Tibial nerve (tissue), 4 donors: ENCODE data around the gene CXCR5. TPM values are rescaled to one million over a fixed set of nuclear protein-coding genes. Genes with fewer than 3 reads are reported as not detected.

Source experiments
- DNase-seq, 2 donors: peaks; one replicate each; pipeline ENCODE4 v3.0.0-alpha.2; 2019; ENCODE audit warnings: low spot score in 2 of 2
- H3K27ac ChIP-seq, 4 donors: fragments of 200-600 bp; sonication (generic) in 3 of 4; one replicate each; pipeline ENCODE4 v1.5.1; 2017 to 2019; ENCODE audit warnings: mild to moderate bottlenecking in 1 of 4
- H3K27me3 ChIP-seq, 2 donors: fragments of 200-600 bp; sonication (generic) in 1 of 2; one replicate each; pipeline versions ENCODE4 v1.5.1 to v1.6.0; 2017 to 2019
- H3K36me3 ChIP-seq, 3 donors: fragments of 200-600 bp; sonication (generic); one replicate each; pipeline ENCODE4 v1.5.1; 2018 to 2019
- H3K4me1 ChIP-seq, 4 donors: fragments of 200-600 bp; sonication (generic) in 3 of 4; one replicate each; pipeline ENCODE4 v1.5.1; 2017 to 2019
- H3K4me3 ChIP-seq, 4 donors: fragments of 200-600 bp; sonication (generic) in 3 of 4; one replicate each; pipeline ENCODE4 v1.5.1; 2017 to 2019; ENCODE audit warnings: mild to moderate bottlenecking in 1 of 4, moderate library complexity in 1 of 4
- H3K9me3 ChIP-seq, 4 donors: fragments of 200-600 bp; sonication (generic) in 3 of 4; one replicate each; pipeline ENCODE4 v1.5.1; 2017 to 2019
- CTCF ChIP-seq, 5 experiments: fragments of 200-600 bp in 3 of 5; fragments of 450-650 bp in 2 of 5; sonication (generic) in 3 of 5; IDR thresholded peaks; one replicate each; pipeline ENCODE4 v1.5.1; 2016 to 2019; ENCODE audit warnings: antibody characterized with exemption in 5 of 5, mild to moderate bottlenecking in 3 of 5, moderate library complexity in 2 of 5
- EP300 ChIP-seq, 2 donors: sonication (generic); formaldehyde crosslinking; IDR thresholded peaks; one replicate each; pipeline ENCODE4 v1.6.1; 2017; ENCODE audit warnings: antibody characterized with exemption in 2 of 2, mild to moderate bottlenecking in 1 of 2
- POLR2A ChIP-seq, 2 donors: fragments of 450-650 bp; IDR thresholded peaks; one replicate each; pipeline ENCODE4 v1.6.1; 2017; ENCODE audit warnings: antibody characterized with exemption in 2 of 2, mild to moderate bottlenecking in 2 of 2, moderate library complexity in 2 of 2
- WGBS, 2 donors: methylation state at CpG; one replicate each; pipeline ENCODE4 v1.1.5; 2018; 5-methylcytosine and 5-hydroxymethylcytosine counted together
- small RNA-seq: library from RNA; depleted of rRNA; stranded (forward); fragments of <200 nt; gene quantifications from one replicate; pipeline ENCODE3, GENCODE V24; 2016
- total RNA-seq, 4 donors: library from RNA; depleted of rRNA; stranded (reverse); fragments of >200 nt; gene quantifications; one replicate each; pipeline ENCODE4 v1.1.0, GENCODE V29; 2016

The CXCR5 gene
- total RNA-seq, 4 donors from 2014 or later, result not detected

DNA sequence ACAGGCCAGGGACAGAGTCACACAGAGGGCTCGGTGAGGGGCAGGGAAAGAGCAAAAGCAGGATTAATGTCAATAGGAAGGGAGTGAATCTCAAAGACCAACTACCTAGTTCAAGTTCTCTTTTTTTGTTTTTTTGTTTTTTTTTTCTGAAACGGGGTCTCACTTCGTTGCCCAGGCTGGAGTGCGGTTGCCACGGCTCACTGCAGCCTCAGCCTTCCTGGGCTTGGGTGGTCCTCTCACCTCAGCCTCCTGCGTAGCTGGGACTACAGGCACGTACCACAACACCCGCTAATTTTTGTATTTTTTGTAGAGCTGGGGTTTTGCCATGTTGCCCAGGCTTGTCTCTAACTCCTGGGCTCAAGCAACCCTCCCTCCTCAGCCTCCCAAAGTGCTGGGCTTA lies 51.7 kb downstream of the CXCR5 start:
- Histone ChIP-seq H3K27me3 (no peaks in the 10 kb centered on the region), H3K36me3 (no peaks in the 10 kb centered on the region), H3K27ac (no peak overlapping the region), H3K4me3 (no peak overlapping the region), H3K9me3 (no peaks in the 10 kb centered on the region), H3K4me1 (peaks cover 0 to 12% (median 3%) of the 10 kb centered on the region in 4 donors)
- WGBS, 2 donors, result 82 to 85% methylated on average over 8 of the region's 8 CpGs
- DNase-seq, result no peak
- TF ChIP-seq POLR2A (IDR thresholded peaks at IDR 0.05), result no peak
- no peak for TF ChIP-seq CTCF (IDR thresholded peaks at IDR 0.05)
- no peak for TF ChIP-seq EP300 (IDR thresholded peaks at IDR 0.05)

DNA sequence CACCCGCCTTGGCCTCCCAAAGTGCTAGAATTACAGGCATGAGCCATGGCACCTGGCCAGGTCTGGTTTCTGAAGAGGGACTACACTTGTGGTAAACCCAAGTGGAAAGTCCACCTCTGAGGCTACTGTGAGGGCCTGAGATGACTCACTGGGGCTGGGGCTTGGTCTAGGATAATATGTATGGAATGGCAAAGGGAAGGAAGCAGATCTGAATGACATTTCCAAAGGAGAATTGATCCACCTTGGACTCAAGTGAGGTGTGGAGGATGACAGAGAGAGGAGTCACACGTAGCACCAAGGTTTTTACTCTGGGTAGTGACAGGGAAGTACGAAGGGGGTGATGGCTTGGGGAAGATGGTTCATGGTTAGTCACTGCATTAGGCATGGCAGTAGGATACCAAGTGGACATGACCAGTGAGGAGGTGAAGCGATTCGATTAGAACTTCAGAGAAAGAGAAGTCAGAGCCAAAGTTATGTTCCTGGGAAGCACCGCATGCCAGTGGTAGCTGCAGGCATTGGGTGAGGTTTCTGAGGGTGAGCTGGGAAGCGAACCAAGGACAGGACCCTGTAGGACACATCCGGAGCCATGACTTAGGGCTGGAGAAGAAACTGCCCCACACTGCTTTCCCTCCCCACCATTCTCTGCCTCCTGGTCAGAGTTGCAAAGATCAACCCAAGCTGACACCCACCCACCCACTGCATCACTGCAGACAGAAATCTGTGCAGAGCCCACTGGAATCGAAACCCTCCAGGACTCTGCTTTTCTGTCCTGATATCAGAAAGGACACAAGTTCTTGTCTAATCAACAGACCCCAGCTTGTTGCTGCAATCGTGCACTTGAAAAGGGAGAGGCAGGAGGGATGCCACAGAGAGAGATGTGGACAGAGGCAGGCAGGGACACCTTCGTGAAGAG lies 55.1 kb downstream of the CXCR5 start:
- TF ChIP-seq EP300 (IDR thresholded peaks at IDR 0.05) (no peak), POLR2A (IDR thresholded peaks at IDR 0.05) (no peak), CTCF (IDR thresholded peaks at IDR 0.05) (no peak)
- Histone ChIP-seq H3K4me1 (no peaks in the 10 kb centered on the region), H3K36me3 (no peaks in the 10 kb centered on the region), H3K27me3 (no peaks in the 10 kb centered on the region), H3K27ac (no peak overlapping the region), H3K4me3 (no peak overlapping the region), H3K9me3 (no peaks in the 10 kb centered on the region)
- no peak for DNase-seq
- WGBS, 2 donors, result 71% methylated on average over 11 of the region's 11 CpGs

GRCh38 chr11:118939404-118939915 lies 55.8 kb downstream of the CXCR5 start:
- Histone ChIP-seq H3K4me1 (no peaks in the 10 kb centered on the region), H3K27me3 (no peaks in the 10 kb centered on the region), H3K4me3 (no peak overlapping the region), H3K9me3 (no peaks in the 10 kb centered on the region), H3K27ac (no peak overlapping the region), H3K36me3 (no peaks in the 10 kb centered on the region)
- no peak for DNase-seq
- WGBS, 2 donors, result 54 to 66% methylated on average over 8 of the region's 8 CpGs
- no peak for TF ChIP-seq EP300 (IDR thresholded peaks at IDR 0.05)

DNA sequence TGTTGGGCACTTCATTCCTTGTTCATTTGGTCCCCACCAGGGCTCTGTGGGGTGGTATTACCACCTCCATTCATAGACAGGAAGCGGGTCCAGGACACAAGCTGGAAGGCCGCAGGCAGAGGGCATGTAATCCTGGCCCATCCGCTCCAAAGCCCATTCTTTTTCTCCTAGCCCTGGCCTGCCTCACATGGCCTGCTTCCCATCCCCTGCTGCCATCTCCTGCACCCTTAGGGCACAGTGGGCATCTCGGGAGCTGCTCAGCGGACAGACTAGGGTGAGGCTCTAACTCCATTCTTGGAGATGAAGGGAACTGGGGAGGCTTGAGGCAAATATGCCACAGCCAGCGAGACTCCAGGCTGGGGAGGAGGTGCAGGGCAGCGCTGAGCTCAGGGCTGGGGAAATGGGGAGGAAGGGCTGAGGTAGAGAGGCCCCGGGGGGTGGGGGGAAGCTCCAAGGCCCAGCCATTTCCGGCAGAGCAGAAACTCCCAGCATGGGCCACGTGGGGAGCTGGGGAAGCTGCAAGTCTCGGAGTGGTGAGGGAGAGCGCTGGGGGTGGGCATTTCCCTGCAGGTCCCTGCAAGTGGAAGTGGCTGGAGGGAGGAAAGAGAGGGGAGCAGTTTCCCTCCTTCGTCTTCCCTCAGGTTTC lies 56.4 kb downstream of the CXCR5 start:
- no peak overlapping the region for H3K27ac ChIP-seq
- TF ChIP-seq POLR2A (IDR thresholded peaks at IDR 0.05) (no peak), EP300 (IDR thresholded peaks at IDR 0.05) (no peak), CTCF (IDR thresholded peaks at IDR 0.05) (no peak)
- no peaks in the 10 kb centered on the region for H3K36me3 ChIP-seq
- no peaks in the 10 kb centered on the region for H3K9me3 ChIP-seq
- H3K4me3 ChIP-seq, result no peak overlapping the region
- 40 to 44% methylated on average over 13 of the region's 13 CpGs for WGBS, 2 donors
- H3K4me1 ChIP-seq, result no peaks in the 10 kb centered on the region
- H3K27me3 ChIP-seq, result no peaks in the 10 kb centered on the region
- no peak for DNase-seq

- TF ChIP-seq EP300 (IDR thresholded peaks at IDR 0.05) (no peak), POLR2A (IDR thresholded peaks at IDR 0.05) (no peak), CTCF (IDR thresholded peaks at IDR 0.05) (no peak)
- Histone ChIP-seq H3K27me3 (peaks cover 0 to 8% of the 10 kb centered on the region in 2 donors), H3K9me3 (no peaks in the 10 kb centered on the region), H3K4me3 (no peak overlapping the region), H3K4me1 (no peaks in the 10 kb centered on the region), H3K27ac (no peak overlapping the region), H3K36me3 (no peaks in the 10 kb centered on the region)
- WGBS, 2 donors, result 25 to 26% methylated on average over 2 of the region's 2 CpGs
- DNase-seq, result no peak
Measured at GRCh38 chr11:118947091-118947490, 63.4 kb downstream of the CXCR5 start.

Small RNA genes lying within 50 kb of the gene (small RNA-seq; reads per million reads assigned to genes)
- gene MIR4492 (not detected), gene RF00019 (not detected), gene RN7SL688P (not detected)

Other genes starting within 250 kb of the CXCR5 start
- not detected for gene TREH, start 204.2 kb upstream of the CXCR5 start, total RNA-seq
- 100 to 1,000 TPM in 3 of 4 donors, 10 to 100 TPM in 1; 75.6 to 108 (median 107) TPM for gene DDX6, start 92.7 kb upstream of the CXCR5 start, total RNA-seq
- gene BCL9L, start 42.0 kb downstream of the CXCR5 start, total RNA-seq, result 10 to 100 TPM; 15.7 to 36.0 (median 28.5) TPM
- gene UPK2, start 72.4 kb downstream of the CXCR5 start, total RNA-seq, result not detected
- not detected for gene FOXR1, start 87.9 kb downstream of the CXCR5 start, total RNA-seq
- gene CENATAC, start 114.2 kb downstream of the CXCR5 start, total RNA-seq, result 100 to 1,000 TPM in 1 of 4 donors, 10 to 100 TPM in 3; 77.3 to 158 (median 88.0) TPM
- gene RPS25, start 134.5 kb downstream of the CXCR5 start, total RNA-seq, result 1,000 to 10,000 TPM; 1,034 to 1,871 (median 1,524) TPM
- gene TRAPPC4, start 134.9 kb downstream of the CXCR5 start, total RNA-seq, result 10 to 100 TPM; 64.7 to 92.0 (median 81.8) TPM
- 10 to 100 TPM; 24.6 to 32.2 (median 29.2) TPM for gene SLC37A4, start 147.0 kb downstream of the CXCR5 start, total RNA-seq
- gene HYOU1, start 173.3 kb downstream of the CXCR5 start, total RNA-seq, result 100 to 1,000 TPM in 1 of 4 donors, 10 to 100 TPM in 3; 78.1 to 102 (median 91.3) TPM
- 10 to 100 TPM; 25.8 to 54.9 (median 37.1) TPM for gene VPS11, start 183.9 kb downstream of the CXCR5 start, total RNA-seq
- gene HMBS, start 201.0 kb downstream of the CXCR5 start, total RNA-seq, result 10 to 100 TPM in 3 of 4 donors, 1 to 10 TPM in 1; 6.7 to 18.3 (median 10.6) TPM
- 10 to 100 TPM; 20.7 to 33.9 (median 23.5) TPM for gene DPAGT1, start 218.0 kb downstream of the CXCR5 start, total RNA-seq
- 10 to 100 TPM; 11.4 to 13.8 (median 12.3) TPM for gene C2CD2L, start 223.5 kb downstream of the CXCR5 start, total RNA-seq
- 10 to 100 TPM; 21.9 to 36.1 (median 27.0) TPM for gene HINFP, start 237.7 kb downstream of the CXCR5 start, total RNA-seq